Body of pancreas (tissue), 4 donors: ENCODE measurements around the gene GDPD4. TPM values are rescaled to one million over a fixed set of nuclear protein-coding genes. Genes with fewer than 3 reads are reported as not detected.

ENCODE experiments used
- ATAC-seq: fragments of 150-250 bp; one replicate; pipeline ENCODE4 v1.9.1; 2016
- DNase-seq, 4 donors: peaks; one replicate each; pipeline ENCODE4 v3.0.0-alpha.2; 2019
- H3K27ac ChIP-seq, 4 donors: fragments of 200-600 bp; sonication (generic); 1 replicate in 3 of 4; 2 replicates in 1 of 4; pipeline versions ENCODE4 v1.5.1 to v1.6.1; 2016 to 2019; ENCODE audit warnings: mild to moderate bottlenecking in 1 of 4, mixed read lengths in 1 of 4, moderate library complexity in 1 of 4
- H3K27me3 ChIP-seq, 2 donors: fragments of 200-600 bp; sonication (generic); one replicate each; pipeline ENCODE4 v1.6.0; 2016; ENCODE audit warnings: mild to moderate bottlenecking in 1 of 2
- H3K36me3 ChIP-seq, 2 donors: fragments of 200-600 bp; sonication (generic); replicated peaks in 1 of 2; 2 replicates each; pipeline ENCODE4 v1.5.1; 2016; ENCODE audit warnings: low read depth in 2 of 2; ENCODE audit not compliant: insufficient read depth in 1 of 2
- H3K4me1 ChIP-seq: fragments of 200-600 bp; sonication (generic); one replicate; pipeline ENCODE4 v1.6.0; 2016
- H3K4me3 ChIP-seq, 2 donors: fragments of 200-600 bp; sonication (generic); 1 replicate in 1 of 2; 2 replicates in 1 of 2; pipeline ENCODE4 v1.5.1; 2016 to 2019
- H3K9me3 ChIP-seq, 3 donors: fragments of 200-600 bp; sonication (generic); 1 replicate in 2 of 3; 2 replicates in 1 of 3; pipeline ENCODE4 v1.5.1; 2016
- CTCF ChIP-seq, 7 experiments: fragments of 450-650 bp in 4 of 7; fragments of 200-600 bp in 3 of 7; sonication (generic) in 3 of 7; IDR thresholded peaks; one replicate each; pipeline ENCODE4 v1.5.1; 2016 to 2019; ENCODE audit warnings: antibody characterized with exemption in 7 of 7
- POLR2A ChIP-seq, 3 donors: fragments of 450-650 bp; IDR thresholded peaks; one replicate each; pipeline ENCODE4 v1.6.1; 2016; ENCODE audit warnings: antibody characterized with exemption in 3 of 3, mild to moderate bottlenecking in 2 of 3
- WGBS, 2 donors: methylation state at CpG; one replicate each; pipeline ENCODE4 v1.1.5; 2017; 5-methylcytosine and 5-hydroxymethylcytosine counted together
- intact Hi-C: fragments of 100-400 bp; cut with DNase I; formaldehyde crosslinking; loops from one replicate; pipeline ENCODE4 v1.15.1; 2023
- total RNA-seq, 2 donors: library from RNA; depleted of rRNA; stranded (reverse); fragments of >200 nt; gene quantifications; one replicate each; pipeline ENCODE4 v1.1.0, GENCODE V29; 2016

Gene GDPD4, protein sequence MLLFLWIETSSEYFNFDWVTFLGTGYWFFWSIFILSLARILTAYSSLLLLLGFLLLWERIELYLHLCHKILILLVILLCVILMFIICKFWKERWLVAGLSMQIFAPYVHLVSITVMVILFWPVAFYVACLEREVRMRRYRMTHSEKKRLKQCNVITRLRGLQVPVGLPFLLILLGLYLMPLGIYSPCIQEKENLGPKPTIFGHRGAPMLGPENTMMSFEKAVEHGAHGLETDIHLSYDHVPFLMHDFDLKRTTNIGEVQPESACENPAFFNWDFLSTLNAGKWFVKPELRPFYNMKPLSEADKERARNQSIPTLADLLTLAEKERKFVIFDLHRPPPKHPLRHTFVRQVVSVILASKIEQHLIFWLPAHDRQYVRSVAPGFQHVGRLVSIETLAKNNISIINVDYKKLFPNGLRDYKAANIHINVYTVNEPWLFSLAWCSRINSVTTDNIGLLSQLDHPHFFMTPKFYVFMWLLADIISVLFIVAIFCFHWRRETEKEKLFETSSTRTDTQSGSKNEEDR
- not detected for total RNA-seq

DNA sequence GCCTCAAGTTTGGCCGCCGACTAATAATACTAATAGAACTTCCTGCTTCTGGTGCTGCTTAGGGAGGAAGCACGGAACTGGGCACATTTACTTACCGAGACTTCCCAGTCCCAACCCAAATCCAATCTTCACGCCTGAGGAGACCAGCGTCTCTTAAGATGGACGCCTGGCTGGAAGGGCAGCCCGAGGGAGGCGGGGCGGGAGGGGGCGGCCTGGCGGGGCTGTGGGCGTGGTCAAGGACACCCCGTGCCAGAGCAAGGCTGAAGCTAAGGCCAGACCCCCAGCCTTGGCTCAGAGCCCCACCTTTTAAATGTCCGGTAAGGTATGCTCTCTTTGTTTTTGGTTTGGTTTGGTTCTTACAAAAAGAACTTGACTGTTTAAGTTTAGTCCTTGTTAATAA, at the start of gene GDPD4:
Gene GDPD4, minus strand, starts transcription at position 177 of the 400 bp plus-strand sequence. CDS start 16,549 bp downstream, outside the sequence.
- no peaks in the 10 kb centered on the region for H3K36me3 ChIP-seq
- H3K27me3 ChIP-seq: no peaks in the 10 kb centered on the region
- ATAC-seq (no peak), DNase-seq (no peak)
- H3K9me3 ChIP-seq: no peaks in the 10 kb centered on the region
- no peaks in the 10 kb centered on the region for H3K4me1 ChIP-seq
- WGBS, 2 donors: 91% methylated on average over 15 of the region's 15 CpGs
- H3K27ac ChIP-seq: no peak within 1 kb of the TSS
- H3K4me3 ChIP-seq: no peak within 1 kb of the TSS
- intact Hi-C loops: no loop called here
- TF ChIP-seq CTCF (IDR thresholded peaks at IDR 0.05) (no peak), POLR2A (IDR thresholded peaks at IDR 0.05) (no peak)

GRCh38 chr11:77347948-77348347, 46.5 kb upstream of the GDPD4 start:
- no peak for TF ChIP-seq CTCF (IDR thresholded peaks at IDR 0.05)
- Histone ChIP-seq H3K36me3 (peaks cover 0 to 2% of the 10 kb centered on the region in 2 donors), H3K4me1 (no peaks in the 10 kb centered on the region), H3K27ac (no peak overlapping the region), H3K4me3 (no peak overlapping the region), H3K27me3 (no peaks in the 10 kb centered on the region), H3K9me3 (no peaks in the 10 kb centered on the region)
- no peak for ATAC-seq
- intact Hi-C loops: no loop called here
- DNase-seq: no peak
- 76 to 79% methylated on average over 2 of the region's 2 CpGs for WGBS, 2 donors

- no peaks in the 10 kb centered on the region for H3K9me3 ChIP-seq
- no peak for TF ChIP-seq CTCF (IDR thresholded peaks at IDR 0.05)
- no peak for TF ChIP-seq POLR2A (IDR thresholded peaks at IDR 0.05)
- H3K27me3 ChIP-seq: no peaks in the 10 kb centered on the region
- ATAC-seq: no peak
- intact Hi-C loops: no loop called here
- DNase-seq: no peak
- H3K4me3 ChIP-seq: no peak overlapping the region
- peaks cover 0 to 2% of the 10 kb centered on the region in 2 donors for H3K36me3 ChIP-seq
- no peak overlapping the region for H3K27ac ChIP-seq
- no peaks in the 10 kb centered on the region for H3K4me1 ChIP-seq
- WGBS, 2 donors: 96 to 97% methylated on average over 2 of the region's 2 CpGs
Observed at GRCh38 chr11:77346906-77347603, 45.6 kb upstream of the GDPD4 start.

DNA sequence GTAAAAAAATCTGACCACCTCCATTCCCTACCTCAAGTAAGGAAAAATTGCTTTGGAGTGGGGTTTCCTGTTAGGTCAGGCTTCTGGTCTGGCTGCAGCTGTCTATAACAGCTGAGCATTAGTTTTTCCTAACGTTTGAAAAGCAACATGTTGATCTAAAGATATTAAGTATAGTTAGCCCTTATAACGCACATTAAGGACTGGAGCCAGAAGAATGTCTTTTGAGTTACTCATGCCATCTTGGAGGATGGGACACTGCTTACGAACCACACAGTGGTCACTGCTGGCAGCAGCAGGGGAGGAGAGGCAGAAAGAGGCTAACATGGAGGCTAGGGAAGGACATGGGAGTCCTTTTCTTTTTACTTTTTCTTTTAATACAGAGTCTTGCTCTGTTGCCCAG, 44.1 kb upstream of the GDPD4 start:
- Histone ChIP-seq H3K4me3 (no peak overlapping the region), H3K9me3 (no peaks in the 10 kb centered on the region), H3K27ac (no peak overlapping the region), H3K27me3 (no peaks in the 10 kb centered on the region), H3K4me1 (no peaks in the 10 kb centered on the region), H3K36me3 (peaks cover 0 to 3% of the 10 kb centered on the region in 2 donors)
- 73 to 75% methylated on average over 3 of the region's 3 CpGs for WGBS, 2 donors
- intact Hi-C loops: no loop called here
- no peak for ATAC-seq
- TF ChIP-seq POLR2A (IDR thresholded peaks at IDR 0.05) (no peak), CTCF (IDR thresholded peaks at IDR 0.05) (no peak)
- no peak for DNase-seq
